Activated naive CD4-positive, alpha-beta T cell treated with anti-CD3 and anti-CD28 coated beads for 36 hours (primary cell): Measurements from ENCODE around the gene ZSWIM6. TPM values are rescaled to one million over a fixed set of nuclear protein-coding genes. Genes with fewer than 3 reads are reported as not detected.

Experiments
- CTCF ChIA-PET: fragments of 350-600 bp; sonication (Branson Sonifier 250); formaldehyde crosslinking; loops from one replicate; lab custom pipeline; 2021; ENCODE audit warnings: antibody characterized with exemption; lab: Charles Lee
- DNase-seq: peaks from one replicate; pipeline ENCODE4 v3.0.0-alpha.2; 2020
- H3K27ac Mint-ChIP-seq: one replicate; pipeline ENCODE4 v1.8.0; 2021; ENCODE audit warnings: mild to moderate bottlenecking, mixed read lengths
- H3K27me3 Mint-ChIP-seq: one replicate; pipeline ENCODE4 v1.8.0; 2021; ENCODE audit warnings: low read depth, mixed read lengths
- H3K36me3 Mint-ChIP-seq: one replicate; pipeline ENCODE4 v1.8.0; 2021; ENCODE audit warnings: low read depth, mixed read lengths
- H3K4me1 Mint-ChIP-seq: one replicate; pipeline ENCODE4 v1.8.0; 2021; ENCODE audit warnings: low read depth, mixed read lengths
- H3K4me3 Mint-ChIP-seq: one replicate; pipeline ENCODE4 v1.8.0; 2021; ENCODE audit warnings: mild to moderate bottlenecking, moderate library complexity, mixed read lengths
- H3K9me3 Mint-ChIP-seq: one replicate; pipeline ENCODE4 v1.8.0; 2021; ENCODE audit warnings: mixed read lengths
- intact Hi-C: fragments of 100-400 bp; cut with micrococcal nuclease; formaldehyde crosslinking; loops from one replicate; pipeline ENCODE4 v1.15.1; 2023
- total RNA-seq, 2 experiments: library from RNA; stranded (reverse); gene quantifications; one replicate each; pipeline ENCODE4 v1.2.3, GENCODE V29; 2021

The ZSWIM6 gene
- total RNA-seq, 2 experiments from 2014 or later = 4.3 TPM

- Mint-ChIP-seq H3K36me3 (no peaks in the 10 kb centered on the region), H3K9me3 (no peaks in the 10 kb centered on the region), H3K27me3 (no peaks in the 10 kb centered on the region), H3K4me1 (peaks cover 2% of the 10 kb centered on the region), H3K27ac (no peak overlapping the region), H3K4me3 (no peak overlapping the region)
- intact Hi-C loops = no loop called here
- CTCF ChIA-PET = no interaction called here
- no peak for DNase-seq
Measured at GRCh38 chr5:61298066-61298465, 34.0 kb upstream of the ZSWIM6 start.

- Mint-ChIP-seq H3K27ac (no peak overlapping the region), H3K9me3 (no peaks in the 10 kb centered on the region), H3K4me1 (peaks cover 2% of the 10 kb centered on the region), H3K27me3 (no peaks in the 10 kb centered on the region), H3K4me3 (no peak overlapping the region), H3K36me3 (no peaks in the 10 kb centered on the region)
- CTCF ChIA-PET = no interaction called here
- no peak for DNase-seq
- intact Hi-C loops = no loop called here
Measured at GRCh38 chr5:61298580-61298979, 33.5 kb upstream of the ZSWIM6 start.

- no peak for DNase-seq
- intact Hi-C loops = no loop called here
- CTCF ChIA-PET = no interaction called here
- peaks cover 2% of the 10 kb centered on the region for H3K4me1 Mint-ChIP-seq
- H3K4me3 Mint-ChIP-seq = no peak overlapping the region
- H3K27ac Mint-ChIP-seq = no peak overlapping the region
- H3K36me3 Mint-ChIP-seq = no peaks in the 10 kb centered on the region
- H3K9me3 Mint-ChIP-seq = no peaks in the 10 kb centered on the region
- H3K27me3 Mint-ChIP-seq = no peaks in the 10 kb centered on the region
Measured at GRCh38 chr5:61299261-61299681, 32.8 kb upstream of the ZSWIM6 start.

GRCh38 chr5:61301341-61302199 is 30.5 kb upstream of the ZSWIM6 start:
- CTCF ChIA-PET = no interaction called here
- Mint-ChIP-seq H3K4me1 (peaks cover 4% of the 10 kb centered on the region), H3K4me3 (no peak overlapping the region), H3K27me3 (peaks cover 3% of the 10 kb centered on the region), H3K27ac (no peak overlapping the region), H3K9me3 (no peaks in the 10 kb centered on the region), H3K36me3 (no peaks in the 10 kb centered on the region)
- intact Hi-C loops = no loop called here
- no peak for DNase-seq

GRCh38 chr5:61302200-61302563 is 29.9 kb upstream of the ZSWIM6 start:
- H3K27ac Mint-ChIP-seq = no peak overlapping the region
- peaks cover 9% of the 10 kb centered on the region for H3K4me1 Mint-ChIP-seq
- no peak for DNase-seq
- H3K4me3 Mint-ChIP-seq = no peak overlapping the region
- CTCF ChIA-PET = no interaction called here
- intact Hi-C loops = no loop called here
- H3K36me3 Mint-ChIP-seq = no peaks in the 10 kb centered on the region
- H3K27me3 Mint-ChIP-seq = peaks cover 3% of the 10 kb centered on the region
- no peaks in the 10 kb centered on the region for H3K9me3 Mint-ChIP-seq

GRCh38 chr5:61303346-61303745 is 28.7 kb upstream of the ZSWIM6 start:
- DNase-seq = no peak
- peaks cover 9% of the 10 kb centered on the region for H3K4me1 Mint-ChIP-seq
- intact Hi-C loops = no loop called here
- peaks cover 3% of the 10 kb centered on the region for H3K27me3 Mint-ChIP-seq
- H3K27ac Mint-ChIP-seq = no peak overlapping the region
- no peaks in the 10 kb centered on the region for H3K9me3 Mint-ChIP-seq
- CTCF ChIA-PET = interaction anchor here (0.7 kb wide), 1 partner anchor 1275 kb away, joined by 3 read pairs; no protein-coding TSS in a partner anchor
- H3K4me3 Mint-ChIP-seq = no peak overlapping the region
- H3K36me3 Mint-ChIP-seq = no peaks in the 10 kb centered on the region

GRCh38 chr5:61304590-61305381 is 27.3 kb upstream of the ZSWIM6 start:
- peaks cover 9% of the 10 kb centered on the region for H3K4me1 Mint-ChIP-seq
- H3K36me3 Mint-ChIP-seq = no peaks in the 10 kb centered on the region
- H3K4me3 Mint-ChIP-seq = no peak overlapping the region
- DNase-seq = no peak
- intact Hi-C loops = no loop called here
- H3K27ac Mint-ChIP-seq = no peak overlapping the region
- no peaks in the 10 kb centered on the region for H3K9me3 Mint-ChIP-seq
- CTCF ChIA-PET = no interaction called here
- peaks cover 5% of the 10 kb centered on the region for H3K27me3 Mint-ChIP-seq

GRCh38 chr5:61306531-61307131 is 25.4 kb upstream of the ZSWIM6 start:
- H3K27me3 Mint-ChIP-seq = peaks cover 5% of the 10 kb centered on the region
- H3K9me3 Mint-ChIP-seq = no peaks in the 10 kb centered on the region
- H3K27ac Mint-ChIP-seq = peak overlapping the region; percentile 55
- H3K4me1 Mint-ChIP-seq = peaks cover 9% of the 10 kb centered on the region
- H3K4me3 Mint-ChIP-seq = no peak overlapping the region
- CTCF ChIA-PET = interaction anchor here (1.9 kb wide), 1 partner anchor 24 kb away, joined by 4 read pairs; no protein-coding TSS in a partner anchor
- H3K36me3 Mint-ChIP-seq = no peaks in the 10 kb centered on the region
- peak; percentile 45 for DNase-seq
- intact Hi-C loops = loop anchor here (1.0 kb wide), 1 partner anchor 29 kb away; no protein-coding TSS in a partner anchor

GRCh38 chr5:61307191-61307590 is 24.9 kb upstream of the ZSWIM6 start:
- DNase-seq = no peak
- intact Hi-C loops = no loop called here
- peak overlapping the region; percentile 55 for H3K27ac Mint-ChIP-seq
- no peaks in the 10 kb centered on the region for H3K36me3 Mint-ChIP-seq
- H3K4me3 Mint-ChIP-seq = no peak overlapping the region
- peaks cover 9% of the 10 kb centered on the region for H3K4me1 Mint-ChIP-seq
- H3K27me3 Mint-ChIP-seq = peaks cover 5% of the 10 kb centered on the region
- CTCF ChIA-PET = interaction anchor here (1.9 kb wide), 1 partner anchor 24 kb away, joined by 4 read pairs; no protein-coding TSS in a partner anchor
- no peaks in the 10 kb centered on the region for H3K9me3 Mint-ChIP-seq

- DNase-seq = no peak
- H3K27ac Mint-ChIP-seq = no peak overlapping the region
- intact Hi-C loops = no loop called here
- H3K4me1 Mint-ChIP-seq = peaks cover 9% of the 10 kb centered on the region
- peaks cover 5% of the 10 kb centered on the region for H3K27me3 Mint-ChIP-seq
- CTCF ChIA-PET = no interaction called here
- no peak overlapping the region for H3K4me3 Mint-ChIP-seq
- H3K36me3 Mint-ChIP-seq = no peaks in the 10 kb centered on the region
- no peaks in the 10 kb centered on the region for H3K9me3 Mint-ChIP-seq
Measured at GRCh38 chr5:61307611-61308010, 24.4 kb upstream of the ZSWIM6 start.

- H3K36me3 Mint-ChIP-seq = no peaks in the 10 kb centered on the region
- peaks cover 5% of the 10 kb centered on the region for H3K27me3 Mint-ChIP-seq
- intact Hi-C loops = no loop called here
- DNase-seq = no peak
- H3K4me1 Mint-ChIP-seq = peaks cover 7% of the 10 kb centered on the region
- no peak overlapping the region for H3K27ac Mint-ChIP-seq
- H3K9me3 Mint-ChIP-seq = no peaks in the 10 kb centered on the region
- CTCF ChIA-PET = interaction anchor here (0.5 kb wide), 1 partner anchor 158 kb away, joined by 3 read pairs; no protein-coding TSS in a partner anchor
- no peak overlapping the region for H3K4me3 Mint-ChIP-seq
Measured at GRCh38 chr5:61308712-61309111, 23.3 kb upstream of the ZSWIM6 start.

GRCh38 chr5:61309115-61309514 is 22.9 kb upstream of the ZSWIM6 start:
- CTCF ChIA-PET = no interaction called here
- intact Hi-C loops = no loop called here
- H3K4me1 Mint-ChIP-seq = peaks cover 10% of the 10 kb centered on the region
- H3K27me3 Mint-ChIP-seq = peaks cover 5% of the 10 kb centered on the region
- DNase-seq = no peak
- H3K4me3 Mint-ChIP-seq = no peak overlapping the region
- no peaks in the 10 kb centered on the region for H3K36me3 Mint-ChIP-seq
- H3K27ac Mint-ChIP-seq = no peak overlapping the region
- H3K9me3 Mint-ChIP-seq = no peaks in the 10 kb centered on the region
